HG02840 (cell line): ENCODE data around the gene BRINP1.
"Not testable (repeated sequence)": the region's sequence is repeated elsewhere in the genome, so short reads cannot be mapped to it uniquely, and the experiment has no call there.

Source experiments
- ATAC-seq: cut with Tn5 transposase; IDR thresholded peaks from one replicate; pipeline ENCODE4 v1.9.1; 2021; ENCODE audit warnings: mild to moderate bottlenecking, moderate library complexity, moderate number of reproducible peaks; ENCODE audit not compliant: unreplicated experiment, low FRiP score

The BRINP1 gene

DNA sequence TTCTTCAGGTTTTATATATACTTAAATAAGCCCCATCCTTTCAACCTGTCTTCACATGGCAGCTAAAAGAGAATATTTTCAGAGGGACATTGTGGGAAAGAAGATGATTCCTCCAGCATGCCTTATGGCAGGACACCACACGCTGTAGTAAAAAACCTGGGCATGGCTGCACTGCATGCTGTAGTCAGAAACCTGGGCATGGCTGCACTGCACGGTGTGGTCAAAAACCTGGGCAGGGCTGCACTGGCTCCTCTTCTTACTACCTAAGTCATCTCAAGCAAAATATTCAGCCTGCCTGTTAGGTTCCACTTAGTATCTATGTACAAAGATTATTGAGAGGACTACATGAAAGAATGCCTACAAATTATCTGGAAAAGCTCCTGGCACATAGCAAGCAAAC is 153.6 kb downstream of the BRINP1 start:
- no peak for ATAC-seq

DNA sequence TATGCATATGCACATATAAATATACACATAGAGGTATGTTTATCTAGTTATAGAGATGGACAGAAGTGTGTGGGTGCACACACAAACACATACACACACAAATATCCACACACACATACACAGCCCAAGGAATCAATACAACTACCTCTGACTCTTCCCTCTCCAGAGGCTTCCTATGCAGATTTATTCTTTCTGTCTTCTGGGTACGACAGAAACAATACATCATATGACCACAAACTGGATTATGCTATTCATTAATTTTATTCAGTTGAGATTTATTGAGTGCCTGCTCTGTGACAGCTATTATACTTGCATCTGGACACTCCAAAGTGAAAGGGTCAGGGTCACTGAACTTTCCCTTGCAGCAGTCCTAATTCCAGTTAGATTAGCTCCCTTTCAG is 155.8 kb downstream of the BRINP1 start:
- ATAC-seq: no peak

GRCh38 chr9:119197893-119198607 is 171.2 kb downstream of the BRINP1 start:
- ATAC-seq: no peak

DNA sequence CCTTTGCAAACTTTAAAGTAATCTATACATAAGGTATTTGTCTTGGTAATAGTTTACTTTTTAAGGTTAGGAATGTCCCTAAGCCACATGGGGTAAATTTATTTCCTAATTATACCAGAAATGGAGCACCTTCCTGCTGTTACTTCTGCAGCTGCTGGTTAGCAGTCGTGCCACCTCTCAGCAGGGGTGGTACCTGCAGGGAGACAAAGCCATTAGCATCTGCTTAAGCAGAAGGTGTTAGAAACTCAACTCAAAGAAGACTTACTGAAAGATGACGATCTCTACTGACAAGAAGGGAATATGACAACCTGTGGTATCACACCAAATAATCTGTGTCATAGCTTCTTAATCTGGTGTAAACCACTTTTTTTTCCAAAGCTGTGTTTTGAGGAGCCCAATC is 173.7 kb downstream of the BRINP1 start:
- no peak for ATAC-seq

- ATAC-seq: no peak
These were observed 183.9 kb downstream of the BRINP1 start for GRCh38 chr9:119185298-119185697.

DNA sequence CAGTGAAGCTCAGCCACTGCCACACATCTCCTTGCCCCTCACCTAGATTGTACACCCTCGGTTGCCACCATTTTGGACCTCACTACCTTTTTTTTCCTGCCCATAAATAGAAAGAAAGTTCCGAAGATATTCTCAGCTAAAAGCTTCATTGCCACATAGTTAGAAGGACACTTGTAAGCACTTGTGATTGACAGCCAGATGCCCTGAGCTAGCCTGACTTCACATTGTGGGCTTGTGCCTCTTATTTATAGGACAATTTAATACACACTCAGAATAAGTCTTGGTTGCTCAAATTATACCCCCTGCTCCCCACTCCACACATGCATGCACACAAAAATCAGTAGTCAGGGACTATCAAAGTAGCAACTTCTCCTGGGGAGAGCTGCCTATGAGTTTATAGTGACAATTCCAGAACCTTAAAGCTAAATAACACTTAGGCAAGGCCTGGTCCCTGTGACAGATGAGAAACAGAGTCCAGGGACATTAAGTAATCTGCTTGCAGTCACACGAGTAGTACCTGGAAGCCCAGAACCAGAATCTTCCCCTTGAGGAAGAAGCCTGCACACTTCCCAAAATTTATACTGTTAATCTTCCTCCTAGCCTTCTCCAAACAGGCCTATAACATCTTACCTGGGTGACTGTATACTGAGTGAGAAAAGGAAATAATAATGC is 184.8 kb downstream of the BRINP1 start:
- no peak for ATAC-seq

DNA sequence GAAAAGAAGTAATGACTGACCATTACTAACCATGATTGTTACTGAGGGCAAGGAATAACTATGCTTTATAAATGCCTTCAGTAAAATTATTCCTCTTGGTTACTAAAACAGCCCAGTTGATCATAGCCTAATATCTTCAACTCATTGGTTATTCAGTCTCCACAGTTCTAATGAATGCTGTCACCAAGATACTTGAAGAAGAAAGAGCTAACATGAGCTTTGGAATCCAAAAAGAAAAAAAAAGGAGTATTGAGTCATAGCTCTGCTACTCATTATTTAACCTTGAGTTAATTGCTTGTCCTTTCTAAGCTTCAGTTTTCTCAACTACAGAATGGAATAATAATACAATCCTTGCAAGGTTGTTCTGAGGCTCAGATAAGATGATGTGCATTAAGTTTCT is 187.7 kb downstream of the BRINP1 start:
- no peak for ATAC-seq

GRCh38 chr9:119180897-119181296 is 188.3 kb downstream of the BRINP1 start:
- no peak for ATAC-seq

DNA sequence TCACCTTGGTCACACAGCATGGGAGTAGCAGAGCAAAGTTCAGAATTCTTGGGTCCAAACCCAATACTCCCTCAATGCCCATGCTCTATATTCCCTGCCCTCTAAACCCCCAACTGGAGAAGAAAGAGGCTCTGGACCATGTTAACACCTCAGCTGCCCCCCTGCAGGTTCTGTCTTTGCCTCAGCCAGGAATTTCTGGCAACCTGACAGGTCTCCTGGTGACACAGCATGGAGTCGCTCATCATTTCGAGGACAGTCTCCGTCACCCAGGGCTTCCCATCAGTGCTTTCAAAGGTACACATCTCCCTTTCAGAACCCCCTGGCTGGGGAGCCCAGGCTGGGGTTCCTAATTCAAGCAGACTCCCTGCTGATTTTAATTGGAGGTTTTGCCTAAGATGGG is 189.5 kb downstream of the BRINP1 start:
- no peak for ATAC-seq

DNA sequence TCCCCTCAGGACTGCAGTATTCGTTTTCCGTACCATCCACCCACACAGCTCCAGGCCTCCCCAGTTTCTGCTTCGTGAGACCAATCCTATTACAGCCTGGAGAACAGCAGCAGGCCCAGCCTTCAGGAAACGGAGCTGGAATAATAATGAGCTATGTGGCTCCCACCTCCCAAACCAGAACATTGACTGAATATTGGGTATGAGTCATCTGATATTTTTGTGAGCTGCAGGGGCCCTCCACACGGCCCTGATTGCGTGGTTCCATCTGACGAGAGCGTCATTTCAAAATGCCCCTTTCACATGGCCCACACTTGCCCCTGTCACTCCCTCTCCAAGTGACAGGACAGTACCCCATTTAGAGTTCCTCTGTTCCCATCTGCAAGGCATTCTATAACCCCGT is 192.0 kb downstream of the BRINP1 start:
- no peak for ATAC-seq

DNA sequence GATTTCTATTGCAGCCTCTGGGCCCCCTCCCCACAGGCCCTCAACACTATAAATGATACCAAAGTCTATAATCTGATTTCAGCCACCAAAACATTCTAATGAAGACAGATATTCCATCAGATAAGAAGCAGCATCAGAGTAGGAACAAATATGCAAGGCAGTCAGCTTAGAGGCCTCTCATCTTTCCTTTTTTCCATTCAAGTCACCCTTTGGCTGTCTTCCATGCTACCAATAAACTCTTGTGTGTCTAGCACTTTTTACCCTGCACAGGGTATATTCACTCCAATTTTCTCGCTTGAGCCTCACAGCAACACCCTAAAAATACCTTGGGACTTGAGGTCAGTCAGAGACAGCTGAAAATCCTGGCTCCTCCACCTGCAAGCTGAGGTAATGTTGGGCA is 193.7 kb downstream of the BRINP1 start:
- no peak for ATAC-seq

DNA sequence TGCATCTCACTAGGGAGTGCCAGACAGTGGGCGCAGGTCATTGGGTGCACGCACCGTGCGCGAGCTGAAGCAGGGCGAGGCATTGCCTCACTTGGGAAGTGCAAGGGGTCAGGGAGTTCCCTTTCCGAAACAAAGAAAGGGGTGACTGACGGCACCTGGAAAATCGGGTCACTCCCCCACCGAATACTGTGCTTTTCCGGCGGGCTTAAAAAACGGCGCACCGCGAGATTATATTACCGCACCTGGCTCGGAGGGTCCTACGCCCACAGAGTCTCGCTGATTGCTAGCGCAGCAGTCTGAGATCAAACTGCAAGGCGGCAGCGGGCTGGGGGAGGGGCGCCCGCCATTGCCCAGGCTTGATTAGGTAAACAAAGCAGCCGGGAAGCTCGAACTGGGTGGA is 200.0 kb downstream of the BRINP1 start:
- not testable (repeated sequence) for ATAC-seq

DNA sequence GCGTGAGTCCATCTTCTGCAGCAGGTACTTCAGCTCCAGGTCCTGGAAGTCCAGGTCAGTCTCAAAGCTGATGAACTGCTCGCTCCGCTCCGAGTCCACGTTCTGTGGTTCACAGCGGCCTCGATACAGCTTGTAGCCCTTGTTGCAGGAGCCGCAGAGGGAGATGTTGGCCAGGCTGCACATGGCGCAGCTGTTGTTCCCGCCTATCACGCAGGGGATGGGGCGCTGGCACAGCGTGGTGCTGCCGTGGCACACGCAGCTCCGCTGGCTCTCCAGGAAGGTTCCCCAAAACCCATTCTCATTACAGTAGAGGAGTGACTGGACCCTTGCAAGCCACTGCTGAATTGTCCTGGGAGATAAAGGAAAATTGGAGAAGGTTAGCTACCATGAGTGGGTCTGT is 201.4 kb downstream of the BRINP1 start:
- no peak for ATAC-seq

DNA sequence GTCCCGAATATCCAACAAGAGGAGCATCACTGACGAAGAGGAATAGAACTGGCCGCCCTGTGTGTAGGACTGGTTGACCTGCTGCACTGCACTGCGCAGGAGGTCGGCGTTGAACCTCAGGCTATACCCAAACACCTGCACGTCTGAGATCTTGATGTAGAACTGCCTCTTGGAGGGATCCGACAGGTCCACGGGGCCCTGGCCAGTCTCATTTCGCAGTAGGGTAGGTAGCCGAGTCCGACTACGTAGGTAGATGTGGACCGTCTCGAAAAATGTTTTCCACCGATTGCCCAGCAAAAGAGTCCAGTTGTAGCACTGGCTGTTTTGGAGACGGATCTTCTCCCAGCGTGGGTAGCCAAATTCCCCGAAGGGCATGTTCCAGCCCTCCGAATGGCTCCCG is 202.0 kb downstream of the BRINP1 start:
- ATAC-seq: no peak

- no peak for ATAC-seq
These were observed 203.1 kb downstream of the BRINP1 start for GRCh38 chr9:119166096-119166495.

DNA sequence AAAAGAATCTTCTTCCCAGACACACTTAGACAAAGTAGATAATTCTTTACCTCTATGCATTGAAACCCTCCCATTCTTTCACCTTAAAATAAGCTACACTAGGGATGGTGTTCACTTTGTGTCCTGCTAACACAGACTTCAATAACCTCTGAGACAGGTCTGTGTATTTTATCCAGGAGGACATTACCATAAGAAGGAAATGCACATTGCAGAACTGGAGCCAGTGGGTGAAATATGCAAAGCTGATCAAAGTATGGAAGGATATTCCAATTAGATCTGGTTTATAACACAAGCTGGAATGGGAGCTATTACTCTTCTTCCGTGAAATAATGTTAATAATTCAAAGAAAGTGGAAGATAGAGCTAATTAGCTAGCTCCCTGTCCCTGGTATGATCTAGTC is 204.1 kb downstream of the BRINP1 start:
- ATAC-seq: no peak

DNA sequence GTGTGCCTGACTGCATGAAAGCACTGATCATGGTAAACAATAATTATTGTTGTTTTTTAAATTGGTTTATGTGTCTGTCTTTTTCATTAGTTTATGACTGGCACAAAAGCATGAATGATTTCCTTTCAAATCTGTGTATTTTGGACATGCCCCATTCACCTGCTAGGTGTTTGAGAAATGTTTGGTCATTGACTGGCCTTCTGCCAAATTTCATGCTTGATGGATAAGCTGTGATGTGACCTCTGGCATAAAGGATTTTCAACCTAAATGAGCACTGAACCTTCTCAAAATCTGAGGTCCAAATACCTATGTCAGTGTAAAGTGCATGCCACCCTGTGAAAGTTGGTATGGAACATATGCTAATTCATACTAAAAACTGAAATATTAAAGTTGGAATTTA is 204.5 kb downstream of the BRINP1 start:
- no peak for ATAC-seq

GRCh38 chr9:119160551-119160950 is 208.7 kb downstream of the BRINP1 start:
- ATAC-seq: no peak

DNA sequence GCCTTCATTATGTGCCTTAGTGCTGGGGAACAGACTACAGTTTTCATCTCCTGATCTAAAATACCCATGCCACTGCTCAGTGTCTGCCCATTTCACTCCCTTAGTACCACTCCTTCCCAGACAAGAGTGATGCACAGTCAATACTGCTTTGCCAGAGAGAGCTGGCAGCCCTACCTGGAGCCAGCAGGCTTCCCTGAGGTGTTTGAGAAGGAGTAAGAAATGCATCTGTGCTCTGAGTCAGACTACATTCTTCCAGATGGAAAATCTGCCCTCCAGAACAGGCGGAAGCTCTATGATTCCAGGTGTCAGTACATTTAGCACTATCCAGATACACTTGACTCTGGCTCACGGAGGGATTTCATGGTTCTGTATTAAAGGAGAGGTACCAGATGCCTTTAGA is 209.8 kb downstream of the BRINP1 start:
- ATAC-seq: no peak

- no peak for ATAC-seq
These were observed 212.0 kb downstream of the BRINP1 start for GRCh38 chr9:119157196-119157595.

- no peak for ATAC-seq
These were observed 212.9 kb downstream of the BRINP1 start for GRCh38 chr9:119156354-119156753.

DNA sequence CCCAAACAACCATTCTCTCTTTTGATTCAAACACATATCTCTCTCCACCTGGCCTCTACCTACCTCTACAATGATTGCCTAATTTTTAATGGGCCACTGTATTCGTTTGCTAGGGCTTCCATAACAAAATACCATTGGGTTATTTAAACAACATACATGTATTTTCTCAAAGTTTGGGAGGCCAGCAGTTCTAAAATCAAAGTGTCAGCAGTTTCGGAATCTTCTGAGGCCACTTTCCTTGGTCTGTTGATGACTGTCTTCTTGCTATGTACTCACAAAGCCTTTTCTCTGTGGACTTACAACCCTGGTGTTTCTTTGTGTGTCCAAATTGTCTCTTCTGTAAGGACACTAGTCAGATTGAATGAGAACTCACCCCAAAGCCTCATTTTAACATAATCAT is 214.7 kb downstream of the BRINP1 start:
- no peak for ATAC-seq
